HG03025 (cell line): ENCODE results near the gene GMPPA.

Source experiments
- ATAC-seq: cut with Tn5 transposase; IDR thresholded peaks from one replicate; pipeline ENCODE4 v1.9.1; 2021; ENCODE audit warnings: mild to moderate bottlenecking, moderate library complexity; ENCODE audit not compliant: unreplicated experiment, low FRiP score

The GMPPA gene

DNA sequence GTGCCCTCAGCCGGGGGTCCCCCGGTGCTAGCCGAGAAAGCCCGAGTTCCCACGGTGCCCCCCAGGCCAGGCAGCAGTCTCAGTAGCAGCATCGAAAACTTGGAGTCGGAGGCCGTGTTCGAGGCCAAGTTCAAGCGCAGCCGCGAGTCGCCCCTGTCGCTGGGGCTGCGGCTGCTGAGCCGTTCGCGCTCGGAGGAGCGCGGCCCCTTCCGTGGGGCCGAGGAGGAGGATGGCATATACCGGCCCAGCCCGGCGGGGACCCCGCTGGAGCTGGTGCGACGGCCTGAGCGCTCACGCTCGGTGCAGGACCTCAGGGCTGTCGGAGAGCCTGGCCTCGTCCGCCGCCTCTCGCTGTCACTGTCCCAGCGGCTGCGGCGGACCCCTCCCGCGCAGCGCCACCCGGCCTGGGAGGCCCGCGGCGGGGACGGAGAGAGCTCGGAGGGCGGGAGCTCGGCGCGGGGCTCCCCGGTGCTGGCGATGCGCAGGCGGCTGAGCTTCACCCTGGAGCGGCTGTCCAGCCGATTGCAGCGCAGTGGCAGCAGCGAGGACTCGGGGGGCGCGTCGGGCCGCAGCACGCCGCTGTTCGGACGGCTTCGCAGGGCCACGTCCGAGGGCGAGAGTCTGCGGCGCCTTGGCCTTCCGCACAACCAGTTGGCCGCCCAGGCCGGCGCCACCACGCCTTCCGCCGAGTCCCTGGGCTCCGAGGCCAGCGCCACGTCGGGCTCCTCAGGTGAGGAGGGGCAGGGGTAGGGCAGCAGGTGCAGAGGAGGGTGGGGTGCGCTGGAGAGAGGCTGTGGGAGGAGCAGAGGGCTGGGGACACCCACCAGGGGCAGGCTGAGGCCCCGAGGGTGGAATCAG, 14.1 kb upstream of the GMPPA start:
- ATAC-seq = no peak

DNA sequence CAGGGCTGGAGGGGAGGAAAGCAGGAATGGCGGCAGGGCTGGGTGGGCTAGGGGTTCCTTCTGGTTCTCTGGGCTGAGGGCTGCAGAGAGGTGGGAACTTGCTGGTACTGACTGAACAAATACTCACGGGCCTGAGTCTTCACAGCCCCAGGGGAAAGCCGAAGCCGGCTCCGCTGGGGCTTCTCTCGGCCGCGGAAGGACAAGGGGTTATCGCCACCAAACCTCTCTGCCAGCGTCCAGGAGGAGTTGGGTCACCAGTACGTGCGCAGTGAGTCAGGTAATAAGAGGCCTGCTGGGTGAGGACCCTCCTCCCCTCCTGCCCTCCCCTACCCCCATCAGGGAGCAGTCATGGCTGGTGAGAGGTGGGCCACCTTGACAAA, 13.5 kb upstream of the GMPPA start:
- ATAC-seq = no peak

DNA sequence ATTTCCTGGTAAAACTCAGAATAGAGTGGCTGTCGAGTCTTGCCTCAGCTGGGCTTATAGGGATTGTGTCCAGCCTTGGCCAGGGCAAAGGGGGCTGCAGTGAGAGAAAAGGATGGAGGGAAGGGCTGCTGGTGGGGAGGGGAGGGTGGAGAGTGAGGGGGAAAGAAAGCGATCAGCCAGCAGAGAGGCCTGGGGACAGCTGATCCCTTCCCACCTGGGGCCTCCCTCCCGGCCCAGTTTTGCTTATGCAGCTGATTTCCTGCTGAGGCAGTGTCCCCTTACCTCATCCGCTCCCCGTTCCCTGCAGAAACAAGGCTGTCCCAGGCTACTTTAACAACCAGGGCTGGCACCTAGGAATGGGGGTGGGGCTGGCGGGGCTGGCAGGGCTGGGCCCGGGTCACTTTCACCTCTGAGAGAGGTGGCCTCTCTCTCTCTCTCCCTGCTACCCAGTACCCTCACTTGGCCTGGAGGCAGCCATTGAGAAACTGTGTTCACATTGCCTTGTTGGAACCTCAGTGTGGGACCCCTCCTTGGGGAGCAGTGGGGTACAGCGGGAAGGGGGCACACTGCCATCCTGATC, 12.2 kb upstream of the GMPPA start:
- no peak for ATAC-seq

DNA sequence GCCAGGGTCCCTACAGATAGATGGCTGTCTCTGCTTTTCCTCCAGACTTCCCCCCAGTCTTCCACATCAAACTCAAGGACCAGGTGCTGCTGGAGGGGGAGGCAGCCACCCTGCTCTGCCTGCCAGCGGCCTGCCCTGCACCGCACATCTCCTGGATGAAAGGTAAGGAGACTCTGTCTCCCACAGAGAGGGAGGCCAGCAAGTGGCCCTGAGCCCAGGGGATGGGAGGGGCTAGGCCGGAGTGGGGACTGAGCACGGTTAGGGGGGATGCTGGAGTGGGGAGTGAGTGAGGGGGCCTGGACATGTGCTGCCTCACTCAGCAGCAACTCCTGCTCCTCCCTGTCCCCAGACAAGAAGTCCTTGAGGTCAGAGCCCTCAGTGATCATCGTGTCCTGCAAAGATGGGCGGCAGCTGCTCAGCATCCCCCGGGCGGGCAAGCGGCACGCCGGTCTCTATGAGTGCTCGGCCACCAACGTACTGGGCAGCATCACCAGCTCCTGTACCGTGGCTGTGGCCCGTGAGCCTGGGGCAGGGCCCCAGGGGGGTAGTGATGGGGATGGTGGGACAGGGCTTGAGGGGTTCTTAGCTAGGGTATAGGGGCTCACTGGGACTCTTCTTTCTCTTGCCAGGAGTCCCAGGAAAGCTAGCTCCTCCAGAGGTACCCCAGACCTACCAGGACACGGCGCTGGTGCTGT, 10.4 kb upstream of the GMPPA start:
- no peak for ATAC-seq

DNA sequence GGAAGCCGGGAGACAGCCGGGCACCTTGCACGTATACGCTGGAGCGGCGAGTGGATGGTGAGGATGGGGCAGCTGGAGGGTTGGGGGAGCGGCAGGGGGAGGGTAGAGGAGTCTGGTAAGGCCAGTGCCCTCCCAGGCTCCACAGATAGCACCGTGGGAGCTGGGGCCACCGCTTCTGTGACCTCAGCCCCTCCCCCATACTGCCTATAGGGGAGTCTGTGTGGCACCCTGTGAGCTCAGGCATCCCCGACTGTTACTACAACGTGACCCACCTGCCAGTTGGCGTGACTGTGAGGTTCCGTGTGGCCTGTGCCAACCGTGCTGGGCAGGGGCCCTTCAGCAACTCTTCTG, 9.9 kb upstream of the GMPPA start:
- no peak for ATAC-seq

DNA sequence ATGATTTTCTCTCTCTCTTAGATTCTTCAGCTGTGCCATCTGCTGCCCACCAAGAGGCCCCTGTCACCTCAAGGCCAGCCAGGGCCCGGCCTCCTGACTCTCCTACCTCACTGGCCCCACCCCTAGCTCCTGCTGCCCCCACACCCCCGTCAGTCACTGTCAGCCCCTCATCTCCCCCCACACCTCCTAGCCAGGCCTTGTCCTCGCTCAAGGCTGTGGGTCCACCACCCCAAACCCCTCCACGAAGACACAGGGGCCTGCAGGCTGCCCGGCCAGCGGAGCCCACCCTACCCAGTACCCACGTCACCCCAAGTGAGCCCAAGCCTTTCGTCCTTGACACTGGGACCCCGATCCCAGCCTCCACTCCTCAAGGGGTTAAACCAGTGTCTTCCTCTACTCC, 9.4 kb upstream of the GMPPA start:
- no peak for ATAC-seq

DNA sequence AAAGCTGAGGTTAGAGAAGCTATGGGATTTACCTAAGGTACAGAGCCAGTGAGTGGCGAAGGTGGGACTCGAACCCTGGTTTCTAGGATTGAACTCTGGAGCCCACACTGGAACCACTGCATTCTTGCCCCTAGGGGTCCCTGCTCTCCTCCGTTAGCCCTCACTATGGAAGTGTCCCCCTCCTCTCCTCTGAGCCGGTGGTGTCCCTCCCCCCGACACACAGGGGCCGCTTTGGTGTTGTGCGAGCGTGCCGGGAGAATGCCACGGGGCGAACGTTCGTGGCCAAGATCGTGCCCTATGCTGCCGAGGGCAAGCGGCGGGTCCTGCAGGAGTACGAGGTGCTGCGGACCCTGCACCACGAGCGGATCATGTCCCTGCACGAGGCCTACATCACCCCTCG, 8.5 kb upstream of the GMPPA start:
- no peak for ATAC-seq

DNA sequence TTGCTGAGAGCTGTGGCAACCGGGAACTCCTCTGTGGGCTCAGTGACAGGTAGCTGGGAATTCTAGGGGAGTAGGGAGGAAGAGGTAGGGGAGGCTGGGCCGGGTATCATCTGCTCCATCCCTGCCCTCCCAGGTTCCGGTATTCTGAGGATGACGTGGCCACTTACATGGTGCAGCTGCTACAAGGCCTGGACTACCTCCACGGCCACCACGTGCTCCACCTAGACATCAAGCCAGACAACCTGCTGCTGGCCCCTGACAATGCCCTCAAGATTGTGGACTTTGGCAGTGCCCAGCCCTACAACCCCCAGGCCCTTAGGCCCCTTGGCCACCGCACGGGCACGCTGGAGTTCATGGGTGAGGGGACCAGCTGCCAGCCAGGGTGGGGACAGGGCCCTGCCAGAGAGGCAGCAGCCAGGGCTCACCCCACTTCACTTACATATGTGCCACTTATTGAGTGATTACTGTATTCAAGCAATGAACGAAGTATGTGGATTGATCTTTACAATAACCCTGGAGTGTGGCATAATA, 8.0 kb upstream of the GMPPA start:
- ATAC-seq = no peak

DNA sequence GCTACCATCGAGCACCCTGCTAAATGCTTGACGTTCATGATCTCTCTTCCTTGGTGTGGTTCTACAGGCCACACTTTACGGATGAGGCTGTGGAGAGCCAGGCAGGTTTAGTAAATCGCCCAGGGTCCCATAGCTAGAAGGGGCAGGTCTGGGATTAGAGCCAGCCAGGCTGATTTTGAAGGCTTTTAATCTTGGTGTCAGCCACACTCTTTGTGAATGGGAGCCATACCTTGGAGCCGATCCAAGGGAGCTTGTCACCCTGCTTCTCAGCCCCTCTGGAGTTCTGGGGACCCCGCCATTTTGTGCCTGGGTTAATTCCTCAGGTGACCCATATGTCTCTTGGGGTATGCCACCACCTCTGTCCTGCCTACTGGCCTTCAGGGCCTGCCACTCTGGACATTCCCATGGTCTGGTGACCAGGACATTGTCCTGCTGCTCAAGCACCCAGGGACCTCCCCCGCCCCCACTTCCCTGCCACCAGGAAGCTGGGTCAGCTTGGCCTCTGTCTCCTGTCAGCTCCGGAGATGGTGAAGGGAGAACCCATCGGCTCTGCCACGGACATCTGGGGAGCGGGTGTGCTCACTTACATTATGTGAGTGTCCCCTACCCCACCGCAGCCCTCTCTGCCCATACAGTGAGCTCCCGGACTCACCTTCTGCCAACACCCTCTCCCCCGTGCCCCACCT, 7.3 kb upstream of the GMPPA start:
- ATAC-seq = no peak

DNA sequence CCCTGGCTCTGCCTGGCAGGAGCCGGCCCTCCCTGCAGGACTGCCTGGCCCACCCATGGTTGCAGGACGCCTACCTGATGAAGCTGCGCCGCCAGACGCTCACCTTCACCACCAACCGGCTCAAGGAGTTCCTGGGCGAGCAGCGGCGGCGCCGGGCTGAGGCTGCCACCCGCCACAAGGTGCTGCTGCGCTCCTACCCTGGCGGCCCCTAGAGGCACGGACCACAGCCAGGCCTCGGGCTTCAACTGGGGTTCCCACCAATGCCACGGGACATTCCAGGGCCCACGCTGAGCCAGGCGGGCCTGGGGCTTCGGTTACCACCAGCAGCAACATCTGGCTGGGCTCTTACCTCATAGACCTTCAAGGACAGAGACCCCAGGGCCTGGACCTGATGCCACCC, 6.1 kb upstream of the GMPPA start:
- ATAC-seq = no peak

DNA sequence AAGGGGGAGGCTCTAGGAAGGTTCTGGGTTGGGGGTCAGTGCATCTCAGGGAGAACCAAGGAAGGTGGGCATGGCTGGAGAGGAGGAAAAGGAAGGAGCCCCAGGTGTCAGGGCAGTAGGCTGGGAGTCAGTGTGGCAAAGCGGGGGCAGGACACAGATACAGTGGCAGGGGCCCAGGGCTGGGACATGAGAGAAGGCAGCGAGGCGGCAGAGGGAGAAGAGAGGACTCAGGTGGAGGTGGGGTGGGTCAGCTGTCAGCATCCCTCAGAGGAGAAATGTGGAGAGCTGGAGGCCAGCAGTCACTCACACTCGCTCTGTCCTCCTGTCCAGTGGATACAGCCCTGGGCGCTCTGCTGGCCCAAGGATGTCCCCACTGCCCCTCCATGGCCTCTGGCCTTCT, 5.6 kb upstream of the GMPPA start:
- ATAC-seq = no peak

DNA sequence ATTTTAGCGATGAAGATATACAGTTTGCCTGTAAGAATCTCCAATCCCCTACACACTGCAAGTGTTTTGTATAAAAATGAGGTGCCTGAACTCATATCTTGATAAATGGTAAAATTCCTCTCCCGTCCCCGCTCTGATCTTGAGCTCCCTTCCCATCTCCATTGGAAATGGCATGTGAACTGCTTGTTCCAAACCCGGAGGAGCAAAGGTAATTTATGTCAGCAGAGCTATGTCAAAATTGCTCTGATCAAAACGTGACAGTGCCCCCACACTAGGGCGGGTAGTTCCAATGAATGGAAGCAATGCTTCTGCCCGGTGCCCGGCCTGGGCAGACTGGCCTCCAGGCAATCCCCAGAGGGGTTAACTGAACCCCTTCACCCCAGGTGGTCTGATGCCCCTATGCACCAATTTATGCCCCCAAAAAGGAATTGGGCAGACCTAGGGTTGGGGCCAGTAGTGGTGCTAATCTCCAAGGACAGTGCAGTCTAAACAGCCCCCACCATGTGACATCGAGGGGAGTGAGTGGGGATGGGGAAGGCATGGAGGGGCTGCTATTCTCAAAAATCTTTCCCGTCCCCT, 3.6 kb upstream of the GMPPA start:
- ATAC-seq = no peak

DNA sequence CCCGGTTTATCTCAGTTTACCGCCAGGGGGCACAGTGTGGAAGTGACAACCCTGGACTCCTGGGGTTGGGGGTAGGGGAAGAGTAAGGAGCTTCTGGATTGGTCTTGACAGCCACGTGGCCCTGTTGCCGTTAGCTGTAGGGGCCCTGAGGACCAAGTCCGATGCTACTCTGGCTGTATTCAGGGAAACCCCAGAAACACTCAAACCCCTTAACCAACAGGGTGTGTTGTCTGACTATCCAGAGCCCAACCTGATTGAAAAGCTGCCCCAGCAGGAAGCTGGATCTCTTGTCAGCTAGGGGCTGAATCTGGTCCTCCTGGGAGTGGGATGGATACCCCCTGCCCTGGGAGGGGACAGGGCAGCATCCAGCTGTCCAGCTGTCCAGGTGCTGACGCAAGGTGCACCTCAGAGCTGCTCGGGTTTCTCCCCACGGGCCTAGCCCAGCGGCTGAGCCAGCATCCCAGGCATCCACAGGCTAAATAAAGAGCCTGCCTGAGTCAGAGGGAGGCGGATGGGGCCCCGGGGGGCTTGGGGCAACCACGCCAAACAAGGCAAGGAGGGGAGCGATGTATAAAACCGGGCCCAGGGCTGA, 3.1 kb upstream of the GMPPA start:
- ATAC-seq = no peak

DNA sequence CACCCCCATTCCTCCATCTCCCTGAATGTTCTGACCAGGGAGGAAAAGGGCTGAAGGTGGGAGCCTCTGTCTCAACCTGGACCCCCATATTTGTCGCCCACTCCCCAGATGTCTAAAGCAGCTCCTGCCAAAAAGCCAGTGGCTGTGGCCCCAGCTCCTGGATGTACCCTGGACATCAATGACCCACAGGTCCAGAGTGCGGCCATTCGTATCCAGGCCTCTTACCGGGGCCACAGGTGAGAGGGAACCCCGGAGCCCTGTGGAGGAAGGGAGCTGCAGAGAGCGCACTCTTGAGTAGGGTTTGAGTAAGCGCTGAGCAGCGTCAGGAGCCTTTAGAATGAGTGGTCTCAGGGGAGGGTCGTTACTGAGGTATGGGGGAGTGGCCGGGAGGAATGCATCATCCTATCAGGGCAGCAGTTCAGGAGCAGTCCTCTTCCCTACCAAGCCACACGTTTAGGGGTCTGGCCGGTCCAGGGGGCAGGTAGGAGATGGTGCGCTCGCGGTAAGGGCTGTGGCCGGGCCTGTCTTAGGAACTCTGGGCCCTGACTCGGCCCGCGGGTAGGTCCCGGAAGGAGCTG, 2.4 kb upstream of the GMPPA start:
- no peak for ATAC-seq

DNA sequence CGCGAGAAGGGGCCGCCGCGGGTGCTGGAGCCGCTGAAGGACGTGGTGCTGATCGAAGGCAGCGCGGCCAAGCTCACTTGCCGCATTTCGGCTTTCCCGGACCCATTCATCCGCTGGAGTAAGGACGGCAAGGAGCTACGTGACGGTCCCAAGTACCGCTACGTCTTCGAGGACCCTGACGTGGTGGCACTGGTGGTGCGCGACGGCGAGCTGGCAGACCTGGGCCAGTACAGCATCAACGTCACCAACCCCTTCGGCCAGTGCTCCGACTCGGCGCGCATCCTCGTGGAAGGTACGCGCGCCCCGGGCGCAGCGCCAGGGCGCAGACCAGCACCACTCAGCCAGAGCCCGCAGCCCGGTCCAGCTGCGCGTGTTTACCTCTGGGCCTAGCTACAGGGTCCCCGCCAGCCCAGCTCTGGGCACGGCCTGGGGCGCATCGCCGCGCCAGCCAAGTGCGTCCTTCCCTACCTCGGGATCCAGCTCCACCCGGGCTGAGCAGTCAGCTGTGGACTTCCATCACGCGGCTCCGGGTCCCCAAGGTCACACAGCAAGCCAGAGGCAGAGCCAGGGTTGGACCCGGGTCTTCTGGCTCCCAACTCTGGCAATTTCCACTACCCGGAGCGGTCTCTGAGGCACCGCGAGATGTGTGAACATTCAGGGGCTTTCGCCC, 1.7 kb upstream of the GMPPA start:
- ATAC-seq = no peak

DNA sequence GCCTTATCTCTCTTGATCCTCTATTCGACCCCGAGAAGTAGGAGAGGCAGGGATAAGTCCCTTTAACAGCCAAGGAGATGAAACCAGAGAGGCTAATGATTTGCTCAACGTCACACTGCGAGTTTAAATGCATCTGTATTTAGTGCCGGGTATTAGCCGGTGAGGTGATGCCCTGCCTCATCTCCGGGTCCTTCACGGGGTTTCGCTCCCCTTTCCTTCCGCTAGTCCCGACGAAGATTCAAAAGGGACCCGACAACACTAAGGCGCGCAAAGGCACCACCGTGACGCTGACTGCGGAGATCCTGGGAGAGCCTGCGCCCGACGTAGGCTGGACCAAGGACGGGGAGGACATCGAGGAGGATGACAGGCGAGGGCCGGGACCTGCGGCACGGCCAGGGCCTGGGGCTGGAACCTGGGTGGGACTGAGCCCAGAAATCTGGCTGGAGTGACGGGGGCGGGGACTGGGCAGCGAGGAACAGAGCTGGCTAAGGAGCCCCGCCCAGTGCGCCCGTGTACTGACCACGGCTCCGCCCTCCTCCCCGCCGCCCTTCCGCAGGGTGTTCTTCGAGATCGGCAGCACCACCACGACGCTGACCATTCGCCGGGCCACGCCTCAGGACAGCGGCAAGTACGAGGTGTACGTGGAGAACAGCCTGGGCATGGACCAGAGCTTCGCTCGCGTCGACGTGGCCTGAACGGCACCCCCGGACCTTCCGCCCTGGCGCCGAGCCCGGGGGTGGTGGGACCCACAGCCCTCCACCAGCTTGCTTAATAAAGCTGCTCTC, 1.0 kb upstream of the GMPPA start:
- peak; percentile 17 for ATAC-seq

DNA sequence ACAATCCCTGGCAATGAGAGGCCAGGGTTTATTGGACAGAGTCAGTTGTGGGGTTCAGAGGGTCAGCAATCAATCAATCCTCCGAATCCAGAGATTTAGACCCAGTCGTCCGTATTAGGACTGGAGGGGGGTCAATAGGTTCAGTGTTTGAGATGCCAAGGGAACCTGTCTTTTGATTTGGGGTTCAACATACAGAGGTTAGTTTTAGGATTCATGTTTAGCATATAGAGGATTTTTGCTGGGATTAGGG, 292 bp downstream of the GMPPA start:
- no peak for ATAC-seq

DNA sequence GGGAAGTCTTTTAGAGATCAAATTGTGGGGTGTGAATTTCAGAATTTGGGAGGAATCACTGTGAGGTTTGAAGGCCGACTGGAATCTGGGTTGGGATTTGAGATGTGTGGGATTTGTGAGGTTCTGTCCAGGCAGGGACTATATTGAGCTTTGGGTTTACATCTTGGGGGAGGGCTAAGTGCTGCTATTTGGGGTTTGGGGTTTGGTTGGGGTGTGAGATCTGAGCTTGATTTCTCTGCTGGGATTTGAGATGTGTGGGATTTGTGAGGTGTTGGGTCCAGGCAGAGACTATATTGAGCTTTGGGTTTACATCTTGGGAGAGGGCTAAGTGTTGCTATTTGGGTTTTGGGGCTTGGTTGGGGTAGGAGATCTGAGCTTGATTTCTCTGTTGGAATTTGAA, 864 bp downstream of the GMPPA start:
- no peak for ATAC-seq

DNA sequence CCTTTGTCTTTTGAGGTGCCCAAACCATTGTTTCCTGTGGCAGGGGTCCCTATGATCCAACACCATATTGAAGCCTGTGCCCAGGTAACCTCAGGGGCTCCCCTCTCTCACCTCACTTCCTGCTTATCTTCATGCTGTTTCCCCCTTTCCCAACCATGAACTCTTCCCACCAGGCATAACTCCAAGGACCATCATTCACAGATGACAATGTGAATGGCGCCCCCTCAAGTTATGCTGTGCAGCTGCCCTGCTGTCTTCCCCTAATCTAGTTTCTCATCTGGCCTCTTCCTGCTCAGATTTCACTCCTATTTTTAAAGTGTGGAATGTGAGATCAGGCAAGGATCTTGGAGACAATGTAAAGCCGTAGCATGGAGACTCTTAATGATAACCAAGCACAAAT, 1.4 kb downstream of the GMPPA start:
- ATAC-seq = no peak
